ENCODE measurements around the gene BABAM1.

Gene BABAM1

DNA sequence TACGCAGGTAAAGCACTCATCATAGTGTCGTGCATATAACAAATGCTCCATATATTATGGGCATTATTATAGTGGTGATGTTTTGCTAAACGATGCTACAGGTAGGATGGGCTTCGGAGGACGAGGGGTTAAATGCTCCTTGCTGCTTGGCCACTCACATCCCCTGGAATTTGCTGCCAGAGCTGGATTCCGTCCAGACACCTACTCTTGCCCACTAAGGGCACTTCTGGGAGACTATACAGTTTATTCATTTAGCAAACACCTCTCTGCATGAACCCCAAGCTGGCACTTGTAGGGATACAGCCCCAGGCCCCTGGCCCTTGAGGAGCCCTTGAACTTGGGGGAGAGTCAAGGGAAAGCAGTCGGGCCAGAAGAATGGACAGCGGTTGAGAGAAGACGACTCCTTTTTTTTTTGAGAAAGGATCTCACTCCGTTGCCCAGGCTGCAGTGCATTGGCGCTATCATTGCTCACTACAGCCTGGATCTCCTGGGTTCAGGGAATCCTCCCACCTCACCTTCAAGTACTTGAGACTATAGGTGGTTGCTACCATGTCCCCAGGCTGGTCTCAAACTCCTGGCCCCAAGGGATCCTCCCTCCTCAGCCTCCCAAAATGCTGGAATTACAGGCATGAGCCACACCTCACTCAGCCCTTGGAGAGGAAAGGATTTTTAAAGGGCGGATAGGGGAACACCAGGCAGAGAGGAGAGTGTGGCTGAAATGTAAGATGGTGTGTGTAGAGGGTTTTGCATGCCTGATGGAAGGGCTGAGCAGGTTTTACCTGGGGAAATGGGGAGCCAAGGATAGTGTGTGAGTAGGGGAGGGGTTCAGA lies 37.4 kb downstream of the BABAM1 start:
- DNase-seq = no peak

DNA sequence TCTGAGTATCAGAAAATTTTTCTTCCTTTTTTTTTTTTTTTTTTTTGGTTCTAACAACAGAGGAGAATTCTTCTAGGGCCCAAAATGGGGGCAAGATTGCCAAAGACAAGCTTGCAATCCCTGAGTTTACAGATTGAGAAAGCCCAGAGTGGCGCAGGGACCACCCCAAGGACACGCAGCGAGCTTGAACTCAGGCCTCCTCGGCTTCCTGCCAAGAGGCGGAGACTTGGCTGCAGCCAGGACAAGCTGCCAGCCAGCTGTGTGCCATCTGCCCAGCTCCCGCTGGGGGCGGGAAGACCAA lies 37.9 kb downstream of the BABAM1 start:
- DNase-seq = no peak

DNA sequence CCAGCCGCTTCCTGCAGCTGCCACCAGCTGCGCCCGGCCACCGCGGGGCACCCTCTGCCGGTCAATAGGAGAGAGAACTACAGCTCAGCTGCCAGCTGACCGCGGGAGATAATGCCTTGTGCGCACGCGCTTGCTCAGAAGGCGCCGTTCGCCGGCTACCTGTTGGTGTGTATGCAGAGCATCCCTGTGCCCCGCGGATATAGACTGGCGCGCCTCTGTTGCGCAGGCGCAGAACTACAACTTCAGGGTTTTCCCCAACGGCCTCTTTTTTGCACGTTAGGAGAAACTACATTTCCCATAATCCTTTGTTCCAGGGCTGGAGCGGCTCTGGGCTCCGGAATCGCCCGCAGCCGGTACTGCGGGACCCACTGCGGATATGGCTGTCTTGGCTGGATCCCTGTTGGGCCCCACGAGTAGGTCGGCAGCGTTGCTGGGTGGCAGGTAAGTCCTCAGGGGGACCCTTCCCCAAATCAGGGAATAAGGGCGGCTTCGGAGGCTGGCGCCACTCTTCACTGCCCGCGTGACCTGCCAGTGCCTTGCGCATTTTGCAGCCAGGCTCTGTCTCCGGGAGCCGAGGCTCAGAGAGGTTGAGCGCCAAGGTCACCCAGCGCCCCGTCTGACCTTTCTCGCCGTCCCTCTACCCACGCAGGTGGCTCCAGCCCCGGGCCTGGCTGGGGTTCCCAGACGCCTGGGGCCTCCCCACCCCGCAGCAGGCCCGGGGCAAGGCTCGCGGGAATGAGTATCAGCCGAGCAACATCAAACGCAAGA lies 38.5 kb downstream of the BABAM1 start, which contains the start of gene MRPL34:
Gene MRPL34, plus strand, starts transcription at position 356 of the 768 bp plus-strand sequence. Its CDS starts 21 bp downstream, at position 377.
- DNase-seq = peak; percentile 91

DNA sequence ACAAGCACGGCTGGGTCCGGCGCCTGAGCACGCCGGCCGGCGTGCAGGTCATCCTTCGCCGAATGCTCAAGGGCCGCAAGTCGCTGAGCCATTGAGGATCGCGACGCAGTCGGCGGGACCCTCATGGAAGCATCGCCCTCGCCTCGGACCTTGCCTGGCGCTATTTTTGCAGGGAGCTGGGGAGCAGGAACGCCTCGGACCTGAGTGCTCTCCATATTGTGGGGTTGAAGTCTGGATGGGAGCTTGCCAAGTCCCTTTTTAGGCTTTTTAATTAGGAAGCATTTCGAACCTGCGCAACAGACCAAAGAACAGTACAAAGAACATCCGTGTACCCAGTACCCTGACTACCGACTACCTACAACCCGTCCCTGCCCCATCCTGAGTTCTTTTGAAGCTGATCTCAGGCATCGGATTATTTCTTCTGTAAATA lies 39.1 kb downstream of the BABAM1 start:
- no peak for DNase-seq

DNA sequence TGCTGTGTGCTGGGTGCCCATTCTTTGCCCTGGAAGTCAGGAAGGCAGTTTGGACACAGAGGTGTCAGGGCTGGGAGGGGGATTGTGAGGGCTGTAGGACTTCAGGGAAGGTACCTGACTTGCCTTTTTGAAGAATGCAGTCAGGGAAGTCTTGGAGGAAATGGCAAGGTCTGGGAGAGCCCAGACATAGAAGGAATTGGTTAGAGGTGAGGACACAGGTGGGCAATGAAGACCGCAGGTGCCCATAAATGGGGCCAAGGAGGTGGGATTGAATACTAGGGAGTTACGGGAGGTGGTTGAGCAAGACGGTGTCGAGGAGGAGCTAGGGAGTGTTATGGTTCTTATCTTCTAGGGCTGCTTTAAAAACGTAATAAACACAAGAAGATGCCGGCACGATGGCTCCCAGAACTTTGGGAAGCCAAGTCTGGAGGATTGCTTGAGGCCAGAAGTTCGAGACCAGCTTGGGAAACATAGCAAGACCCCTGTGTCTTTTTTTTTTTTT lies 40.7 kb downstream of the BABAM1 start:
- no peak for DNase-seq

DNA sequence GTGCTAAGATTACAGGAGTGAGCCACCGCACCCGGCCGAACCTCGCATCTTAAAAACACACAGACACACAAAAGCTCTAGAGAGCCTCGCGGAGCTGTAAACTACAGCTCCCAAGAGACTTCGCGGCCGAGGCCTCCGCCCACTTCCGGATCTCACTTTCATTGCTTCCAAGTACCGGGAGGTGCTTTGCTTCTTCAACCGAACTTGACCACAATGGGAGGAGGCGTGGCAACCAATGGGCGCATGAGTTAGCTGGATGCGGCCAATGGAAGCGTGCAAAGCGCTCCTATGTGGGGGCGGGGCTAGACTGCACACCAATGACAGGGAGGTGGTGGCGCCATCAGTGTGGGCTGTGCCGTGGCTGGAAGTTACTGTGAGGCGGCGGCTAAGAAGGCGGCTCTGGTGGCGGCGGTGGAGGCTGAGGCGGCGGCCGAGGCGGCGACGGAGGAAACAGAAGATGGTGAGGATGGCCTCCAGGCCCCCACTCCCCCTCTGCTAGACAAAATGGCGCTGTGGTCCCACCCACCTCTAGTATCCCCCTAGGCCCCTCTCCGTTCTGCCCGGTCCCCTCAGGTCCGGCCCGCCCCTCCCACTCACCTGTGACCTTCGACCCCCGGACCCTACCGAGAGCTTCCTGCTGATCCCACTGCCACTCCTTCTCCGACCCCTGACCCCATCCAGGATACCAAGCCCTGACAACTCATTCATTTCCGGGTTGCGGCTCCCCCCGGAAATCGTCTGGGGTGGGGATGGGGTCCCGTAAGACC lies 42.1 kb downstream of the BABAM1 start, which contains the start of gene DDA1:
Gene DDA1, plus strand, starts transcription at position 366 of the 767 bp plus-strand sequence. Its CDS starts 92 bp downstream, at position 458.
- peak; percentile 98 for DNase-seq

DNA sequence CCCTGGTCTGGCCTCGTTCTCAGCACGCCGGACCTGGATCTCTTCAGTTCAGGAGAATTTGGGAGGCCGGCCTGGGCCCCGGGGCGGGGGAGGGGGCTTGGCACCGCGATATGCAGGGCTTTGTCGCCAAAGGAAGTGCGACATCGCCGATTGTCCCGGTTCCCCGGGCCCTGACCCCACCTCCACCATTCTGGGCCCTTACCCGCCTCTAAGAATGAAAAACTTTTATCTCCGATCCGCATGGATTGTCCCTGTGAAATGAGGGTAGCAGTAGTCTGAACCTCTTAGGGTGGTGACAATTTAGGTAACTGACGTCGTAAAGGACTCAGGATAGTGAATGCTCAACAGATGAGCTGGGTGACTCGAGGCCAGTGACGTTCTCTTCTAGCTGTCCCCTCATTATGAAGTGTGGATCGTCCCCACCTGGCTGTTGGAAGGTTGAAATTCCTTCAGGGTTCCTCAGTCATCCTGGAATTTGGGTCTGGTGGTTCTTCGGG lies 42.8 kb downstream of the BABAM1 start:
- DNase-seq = no peak

DNA sequence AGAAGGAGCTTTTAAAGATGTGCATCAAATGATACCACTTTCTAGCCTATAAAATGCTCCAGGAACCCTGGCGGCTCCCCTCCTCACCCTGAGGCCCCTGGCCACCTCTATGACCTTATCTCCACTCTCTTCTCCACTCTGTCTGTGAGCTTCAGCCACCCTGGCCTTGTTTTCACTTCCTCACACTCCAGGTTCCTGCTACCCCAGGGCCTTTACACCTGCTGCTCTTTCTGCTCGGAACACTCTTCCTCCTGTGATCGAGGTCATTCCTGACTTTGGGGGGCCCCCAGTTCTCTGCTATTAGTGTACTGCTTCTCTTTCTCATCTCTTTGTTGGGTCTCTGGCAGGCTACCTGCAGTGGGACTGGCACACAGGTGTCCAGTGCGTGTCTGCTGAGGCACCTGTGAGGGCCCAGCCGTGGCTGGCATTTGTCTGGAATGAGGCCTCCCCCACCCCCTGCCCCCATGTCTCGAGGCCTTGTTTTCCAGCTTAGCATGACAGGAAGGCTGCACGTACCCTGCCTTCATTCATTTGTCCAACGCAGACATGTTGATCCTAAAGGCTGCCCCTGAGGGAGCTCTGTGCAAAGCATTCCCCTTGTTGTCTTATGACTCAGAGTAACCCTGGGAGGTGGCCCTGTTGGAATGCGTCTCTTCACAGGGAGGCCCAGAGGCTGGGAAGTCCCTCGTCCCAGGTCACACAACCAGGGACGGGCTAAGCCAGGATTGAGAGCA lies 44.4 kb downstream of the BABAM1 start:
- no peak for DNase-seq

DNA sequence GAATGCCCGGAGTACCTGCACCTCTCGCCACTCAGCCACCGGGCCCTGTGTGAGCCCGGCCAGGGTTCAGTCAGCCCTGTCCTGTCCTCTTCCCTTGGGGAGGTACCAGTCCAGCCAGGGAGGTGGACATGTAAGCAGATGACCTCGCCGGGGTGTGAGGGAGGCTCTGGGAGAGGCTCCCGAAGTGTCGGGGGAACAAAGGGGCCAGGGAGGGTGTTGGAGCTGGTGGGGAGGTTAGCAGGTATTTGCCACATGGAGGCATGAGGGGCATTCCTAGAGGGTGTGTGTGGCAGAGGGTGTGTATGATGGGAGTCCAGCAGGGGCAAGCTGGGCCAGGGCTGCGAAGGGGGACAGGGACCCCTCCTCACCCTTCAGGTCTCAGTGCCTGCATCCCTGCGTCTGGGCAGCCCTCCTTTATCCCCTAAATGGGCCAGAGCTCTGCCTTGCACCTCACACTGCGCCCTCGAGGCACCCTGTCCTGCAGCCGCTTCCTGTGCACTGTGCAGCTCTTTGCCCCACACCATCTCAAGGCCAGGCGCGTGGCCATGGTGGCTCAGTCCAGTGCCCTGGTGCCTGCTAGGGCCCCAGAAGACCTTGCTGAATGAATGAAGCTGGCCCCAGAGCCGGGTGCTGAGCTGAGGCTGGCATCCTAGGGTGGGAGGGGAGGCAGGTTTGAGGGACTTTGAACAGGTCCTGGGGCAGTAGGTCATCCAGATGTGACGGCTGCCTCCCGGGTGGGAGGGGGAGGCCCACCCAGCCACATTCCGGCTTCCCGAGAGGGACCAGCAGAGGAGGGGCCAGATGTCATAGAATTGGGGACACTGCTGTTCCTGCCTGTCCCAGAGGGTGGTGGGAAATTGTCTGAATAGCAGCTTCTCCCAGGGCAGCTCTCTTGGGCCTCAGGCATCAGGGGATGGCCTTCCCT lies 45.2 kb downstream of the BABAM1 start:
- no peak for DNase-seq

DNA sequence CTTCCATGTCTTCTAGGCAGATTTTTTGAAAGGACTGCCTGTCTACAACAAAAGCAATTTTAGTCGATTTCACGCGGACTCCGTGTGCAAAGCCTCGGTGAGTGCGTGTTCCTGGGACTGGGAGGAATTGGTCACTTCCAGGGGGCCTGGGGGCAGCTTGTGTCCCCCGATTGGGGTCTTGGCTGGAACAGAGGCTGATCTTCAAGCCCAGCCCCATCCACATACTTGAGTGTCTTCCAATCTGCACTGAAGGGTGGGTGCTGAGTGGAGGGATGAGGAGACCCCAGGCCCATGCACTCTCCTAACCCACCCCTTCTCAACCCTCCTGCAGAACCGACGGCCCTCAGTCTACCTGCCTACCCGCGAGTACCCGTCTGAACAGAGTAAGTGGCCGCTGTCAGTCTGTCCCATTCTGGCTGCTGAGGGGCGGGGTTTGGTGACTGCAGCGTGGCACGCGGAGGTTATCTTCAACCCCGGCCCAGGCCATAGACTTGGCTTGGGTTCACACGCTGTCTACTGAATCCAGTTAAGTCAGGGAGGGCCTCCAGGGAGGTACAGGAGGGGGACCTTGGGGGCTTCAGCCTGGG lies 46.9 kb downstream of the BABAM1 start:
- DNase-seq = no peak

DNA sequence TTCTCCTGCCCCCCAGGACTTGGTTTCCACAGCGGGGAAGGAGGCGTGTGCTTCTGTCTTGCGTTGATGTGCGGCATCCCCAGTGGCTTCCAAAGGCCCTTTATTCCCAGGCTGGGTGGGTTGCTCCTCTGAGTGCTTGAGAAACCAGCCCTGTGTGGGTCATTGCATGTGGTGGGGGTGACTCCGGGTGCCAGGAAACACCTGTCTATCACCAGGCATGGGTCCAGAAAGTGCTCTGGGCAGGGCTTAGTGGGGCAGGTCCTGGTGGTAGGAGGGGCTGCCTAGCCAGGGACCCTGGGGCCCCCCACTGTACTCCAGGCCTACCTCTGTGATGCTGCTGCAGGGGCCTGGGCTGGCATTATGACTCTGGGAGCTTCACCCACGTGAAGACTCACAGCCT lies 51.7 kb downstream of the BABAM1 start:
- DNase-seq = no peak

DNA sequence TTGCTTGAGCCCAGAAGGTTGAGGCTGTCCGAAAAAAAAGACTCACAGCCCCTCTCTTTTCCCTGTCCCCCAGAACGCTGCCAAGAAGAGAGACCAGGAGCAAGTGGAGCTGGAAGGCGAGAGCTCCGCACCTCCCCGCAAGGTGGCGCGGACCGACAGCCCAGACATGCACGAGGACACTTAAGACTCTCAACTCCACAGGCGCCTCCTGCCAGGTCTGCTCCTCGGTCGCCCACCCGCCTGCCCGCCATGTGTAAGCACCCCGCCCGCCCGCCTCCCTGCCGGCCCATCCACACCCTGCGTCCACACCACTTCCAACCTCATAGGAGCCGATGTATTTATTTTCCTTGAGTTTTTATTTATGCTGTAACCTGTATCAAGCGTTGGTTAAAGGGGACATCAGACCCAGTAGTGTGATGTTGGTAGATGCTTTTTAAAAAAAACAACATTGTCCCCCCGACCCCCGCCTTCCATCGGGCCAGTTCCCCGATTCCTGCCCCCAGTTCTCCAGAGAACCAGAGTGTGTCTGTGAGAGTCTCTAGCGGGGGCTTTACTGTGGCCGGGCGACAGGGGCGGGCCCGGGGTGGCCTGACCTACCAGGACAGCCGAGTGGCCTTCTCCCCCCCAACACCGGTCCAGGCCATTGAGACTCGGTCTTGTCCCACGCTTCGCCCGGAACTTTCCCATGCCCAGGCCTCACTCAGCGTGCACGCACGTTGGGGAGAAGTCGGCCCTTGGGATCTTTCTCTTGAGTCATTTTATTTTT lies 52.4 kb downstream of the BABAM1 start:
- no peak for DNase-seq

DNA sequence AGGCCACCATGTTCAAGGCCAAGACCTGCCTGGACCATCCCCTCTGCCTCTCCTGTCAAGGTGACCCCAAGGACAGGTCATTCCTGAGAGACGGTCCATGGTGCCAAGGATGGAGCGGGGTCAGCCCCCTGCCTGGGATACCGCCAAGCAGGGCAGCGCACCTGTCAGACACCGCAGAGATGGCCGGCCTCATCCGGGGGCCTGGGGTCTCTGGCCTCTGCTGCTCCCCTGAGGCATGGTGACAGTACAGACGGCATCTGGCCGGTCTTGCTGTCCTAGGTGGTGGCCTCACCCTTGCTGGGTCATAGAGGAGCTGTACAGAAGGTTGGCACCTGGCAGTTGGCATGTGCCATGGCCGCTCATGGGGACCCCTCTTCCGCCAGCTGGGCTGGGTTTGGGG lies 53.2 kb downstream of the BABAM1 start:
- no peak for DNase-seq

DNA sequence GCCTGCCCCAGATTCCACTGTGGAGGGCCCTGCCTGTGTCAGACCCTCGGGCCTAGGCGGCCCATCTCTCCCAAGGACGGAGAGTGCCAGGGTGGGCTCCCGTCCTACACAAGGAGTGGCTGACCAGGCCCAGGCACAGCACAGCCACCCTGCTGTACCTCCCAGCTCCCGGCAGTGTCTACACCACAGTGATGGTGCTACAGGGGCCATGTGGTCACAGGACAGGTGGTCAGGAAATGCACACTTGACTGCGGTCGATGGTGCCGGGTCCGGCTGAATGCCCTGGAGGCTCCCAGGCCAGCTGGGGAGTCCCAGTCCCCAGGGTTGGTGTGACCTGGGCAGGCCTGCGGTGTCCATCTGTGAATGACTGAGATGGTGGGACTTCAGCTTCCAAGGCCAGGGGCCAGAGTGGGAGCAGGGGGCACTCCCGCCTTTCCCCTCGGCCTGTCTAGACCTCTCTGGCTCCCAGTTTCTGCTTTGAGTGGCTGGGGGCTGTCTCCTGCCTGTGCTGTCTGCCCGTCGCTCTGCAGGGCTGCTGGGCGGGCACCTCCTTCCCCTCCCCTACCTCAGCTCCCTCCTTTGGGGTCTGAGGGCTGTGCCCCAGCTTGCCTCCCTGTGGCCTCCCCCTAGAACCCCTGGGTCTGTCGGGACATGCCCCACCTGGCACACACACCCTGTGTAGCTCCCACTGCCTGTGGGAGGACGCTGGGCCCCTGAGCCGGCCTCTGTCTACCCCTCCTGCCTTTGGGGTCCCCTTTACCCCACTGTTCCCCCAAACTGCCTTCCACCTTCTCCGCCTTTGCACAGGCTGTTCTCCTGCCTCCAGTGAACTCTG lies 54.6 kb downstream of the BABAM1 start:
- no peak for DNase-seq

DNA sequence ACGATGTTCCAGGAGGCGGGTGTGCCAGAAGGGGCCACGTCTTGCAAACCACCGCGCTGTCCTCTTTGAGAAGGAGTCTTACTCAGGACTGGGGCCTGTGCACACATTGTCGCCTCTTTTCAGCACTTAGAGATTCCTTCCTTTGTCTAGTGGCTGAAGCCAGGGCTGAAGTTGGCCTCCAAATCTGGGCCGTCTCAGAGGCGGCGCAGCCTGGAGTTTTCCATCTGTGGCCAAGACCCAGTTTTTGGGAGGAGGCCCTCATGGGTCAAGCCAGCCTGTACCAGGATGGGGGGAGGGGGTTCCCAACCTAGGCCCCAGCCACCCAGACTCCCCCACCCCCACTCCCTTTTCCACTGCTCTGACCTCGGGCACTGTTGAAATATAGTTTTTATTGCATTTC lies 55.6 kb downstream of the BABAM1 start:
- DNase-seq = no peak

DNA sequence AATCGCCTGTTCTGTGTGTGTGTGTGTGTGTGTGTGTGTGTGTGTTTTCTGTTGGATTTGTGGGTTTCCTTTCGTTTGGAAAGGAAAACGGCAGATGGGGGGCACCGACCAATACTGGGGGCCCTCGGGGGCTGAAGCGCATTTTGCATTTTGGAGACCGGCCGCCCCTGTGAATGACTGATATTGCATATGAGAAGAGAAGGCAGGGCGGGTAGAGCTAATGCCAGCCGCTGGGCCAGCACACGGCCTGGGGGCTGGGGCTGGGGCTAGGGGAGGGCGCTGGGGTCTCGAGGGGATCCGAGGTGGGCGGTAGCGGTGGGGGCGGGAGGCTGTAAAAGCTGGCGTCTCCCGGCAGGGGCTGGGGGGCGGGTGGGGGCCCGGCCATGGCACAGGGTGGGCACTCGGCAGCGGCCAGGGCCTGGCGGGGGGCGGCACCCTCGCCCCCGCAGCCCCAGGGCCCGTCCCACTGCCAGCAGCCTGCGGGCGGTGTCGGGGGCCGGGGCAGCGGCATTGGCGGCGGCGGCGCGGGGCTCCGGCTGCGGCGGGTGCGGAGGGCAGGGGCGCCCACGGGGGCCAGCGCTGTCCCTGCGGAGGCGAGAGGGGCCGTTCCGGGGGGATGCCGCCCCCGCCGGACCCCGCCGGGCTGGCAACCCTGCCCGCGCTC lies 56.2 kb downstream of the BABAM1 start:
- no peak for DNase-seq

DNA sequence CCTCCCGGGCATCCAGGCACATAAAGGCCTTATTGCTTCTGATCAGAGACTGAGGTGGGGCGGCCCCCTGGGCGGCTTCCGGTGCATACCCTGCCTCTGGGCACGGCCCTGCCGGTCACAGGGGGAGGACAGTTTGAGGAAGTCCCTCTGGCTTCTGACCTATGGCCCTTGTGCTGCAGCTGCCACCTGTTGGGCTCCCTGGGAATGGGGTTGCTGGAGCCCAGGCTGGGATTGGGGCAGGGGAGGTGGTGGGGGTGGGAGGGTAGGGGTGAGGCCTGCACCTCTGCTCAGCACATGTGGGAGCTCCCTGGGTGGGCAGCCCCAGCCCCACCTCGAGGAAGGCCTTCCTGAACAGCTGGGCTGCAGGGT lies 56.7 kb downstream of the BABAM1 start:
- DNase-seq = no peak

DNA sequence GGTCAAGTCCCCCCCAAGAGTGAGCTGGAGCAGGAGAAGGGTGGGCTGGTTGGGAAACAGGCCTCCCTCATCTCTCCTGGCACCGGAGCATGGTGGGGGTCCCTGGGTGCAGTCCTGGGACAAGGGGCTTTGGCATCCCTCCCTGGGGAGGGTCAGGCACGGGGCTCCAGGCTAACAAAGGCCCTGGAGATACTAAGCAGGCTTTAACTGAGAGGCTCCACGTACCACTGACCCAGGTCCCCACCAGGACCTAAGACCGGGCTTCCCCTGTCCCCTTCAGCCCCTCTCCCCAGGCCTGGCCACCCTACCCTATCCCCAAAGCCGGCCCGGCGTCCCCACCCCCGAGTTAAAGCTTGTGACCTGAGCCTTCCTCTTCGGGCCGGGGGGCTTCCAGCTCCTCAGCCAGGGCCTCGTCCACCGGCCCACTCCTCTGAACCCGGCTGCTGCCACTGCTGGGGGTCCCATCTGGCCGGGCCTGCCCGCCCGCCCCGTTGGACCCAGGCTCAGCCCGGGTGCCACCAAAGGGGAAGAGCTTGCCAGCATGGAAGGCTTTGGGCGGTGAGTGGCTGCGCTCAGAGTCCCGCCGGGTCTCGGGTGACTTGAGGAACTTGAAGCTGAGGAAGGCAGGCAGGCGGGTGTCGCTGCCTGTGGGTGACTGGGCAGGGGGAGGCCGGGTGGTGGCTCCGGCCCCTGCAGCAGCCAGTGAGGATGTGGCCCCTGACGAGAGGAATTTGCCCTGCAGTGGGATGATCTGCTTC lies 57.3 kb downstream of the BABAM1 start:
- no peak for DNase-seq
